ENCODE data around the gene RNPEP.
"Not testable (repeated sequence)": the region's sequence is repeated elsewhere in the genome, so short reads cannot be mapped to it uniquely, and the experiment has no call there.

The RNPEP gene

GRCh38 chr1:202017749-202018467 lies 35.5 kb downstream of the RNPEP start:
- CTCF ChIA-PET = interaction anchor here (1.7 to 2.1 kb wide), 2 partner anchors 10 to 100 kb away, joined by 5 to 11 read pairs; no protein-coding TSS in a partner anchor
- POLR2A ChIA-PET = no interaction called here
- DNase-seq (ENCODE audit: extremely low spot score) = no peak
- no peak for TF ChIP-seq CTCF (IDR thresholded peaks at IDR 0.05; ENCODE audit: control extremely low read depth, extremely low read depth, low read depth, missing control alignments)

GRCh38 chr1:202018468-202019234 lies 36.2 kb downstream of the RNPEP start:
- no peak for TF ChIP-seq CTCF (IDR thresholded peaks at IDR 0.05; ENCODE audit: control extremely low read depth, extremely low read depth, low read depth, missing control alignments)
- CTCF ChIA-PET = interaction anchor here (1.7 kb wide), 1 partner anchor 11 kb away, joined by 11 read pairs; no protein-coding TSS in a partner anchor
- DNase-seq (ENCODE audit: extremely low spot score) = no peak

GRCh38 chr1:202019235-202019558 lies 36.7 kb downstream of the RNPEP start:
- POLR2A ChIA-PET; CTCF ChIA-PET; DNase-seq (ENCODE audit: extremely low spot score): not testable (repeated sequence)

More at GRCh38 chr1:202018468-202019234, 36.2 kb downstream of the RNPEP start:
- POLR2A ChIA-PET = no interaction called here

- no peak for TF ChIP-seq CTCF (IDR thresholded peaks at IDR 0.05; ENCODE audit: control extremely low read depth, extremely low read depth, low read depth, missing control alignments)
- ChIA-PET CTCF (interaction anchor here (1.2 to 3.1 kb wide), 3 partner anchors 12 to 113 kb away, joined by 3 to 11 read pairs (median 9); partner anchors contain the start of gene ELF3), POLR2A (no interaction called here)
- DNase-seq (ENCODE audit: extremely low spot score) = no peak
Measured at GRCh38 chr1:202023001-202023433, 40.6 kb downstream of the RNPEP start.

GRCh38 chr1:202029171-202029665 lies 46.8 kb downstream of the RNPEP start:
- no peak for TF ChIP-seq CTCF (IDR thresholded peaks at IDR 0.05; ENCODE audit: control extremely low read depth, extremely low read depth, low read depth, missing control alignments)
- CTCF ChIA-PET = no interaction called here
- DNase-seq (ENCODE audit: extremely low spot score) = no peak
- POLR2A ChIA-PET = no interaction called here

GRCh38 chr1:202029727-202030126 lies 47.3 kb downstream of the RNPEP start:
- CTCF ChIA-PET = no interaction called here
- no peak for TF ChIP-seq CTCF (IDR thresholded peaks at IDR 0.05; ENCODE audit: control extremely low read depth, extremely low read depth, low read depth, missing control alignments)
- POLR2A ChIA-PET = no interaction called here
- no peak for DNase-seq (ENCODE audit: extremely low spot score)

- DNase-seq (ENCODE audit: extremely low spot score) = no peak
- TF ChIP-seq CTCF (IDR thresholded peaks at IDR 0.05; ENCODE audit: control extremely low read depth, extremely low read depth, low read depth, missing control alignments) = no peak
- CTCF ChIA-PET = no interaction called here
- POLR2A ChIA-PET = no interaction called here
Measured at GRCh38 chr1:202031796-202032195, 49.3 kb downstream of the RNPEP start.
